HG02798 (cell line): ENCODE data around the gene HNRNPA2B1.
"Not testable (repeated sequence)": the region's sequence is repeated elsewhere in the genome, so short reads cannot be mapped to it uniquely, and the experiment has no call there.

Experiments used
- ATAC-seq: cut with Tn5 transposase; IDR thresholded peaks from one replicate; pipeline ENCODE4 v1.9.1; 2021; ENCODE audit warnings: mild to moderate bottlenecking; ENCODE audit not compliant: unreplicated experiment, poor library complexity

Gene HNRNPA2B1

GRCh38 chr7:26149391-26149977 is 51.1 kb downstream of the HNRNPA2B1 start:
- ATAC-seq = no peak

GRCh38 chr7:26148307-26148700 is 52.2 kb downstream of the HNRNPA2B1 start:
- ATAC-seq = not testable (repeated sequence)

GRCh38 chr7:26147646-26148306 is 52.8 kb downstream of the HNRNPA2B1 start:
- not testable (repeated sequence) for ATAC-seq

- no peak for ATAC-seq
These were observed 53.5 kb downstream of the HNRNPA2B1 start for GRCh38 chr7:26147030-26147429.

GRCh38 chr7:26145238-26145637 is 55.3 kb downstream of the HNRNPA2B1 start:
- no peak for ATAC-seq

- ATAC-seq = no peak
These were observed 56.1 kb downstream of the HNRNPA2B1 start for GRCh38 chr7:26144184-26145080.

GRCh38 chr7:26143298-26144048 is 57.1 kb downstream of the HNRNPA2B1 start:
- no peak for ATAC-seq

GRCh38 chr7:26141077-26141476 is 59.5 kb downstream of the HNRNPA2B1 start:
- ATAC-seq = no peak

- no peak for ATAC-seq
These were observed 60.2 kb downstream of the HNRNPA2B1 start for GRCh38 chr7:26140380-26140779.
